Measurements from ENCODE around the gene HLX. TPM values are rescaled to one million over a fixed set of nuclear protein-coding genes. Genes with fewer than 3 reads are reported as not detected.
A peak's percentile ranks its signal among the peaks of the same experiment; 100 is the strongest.

Gene HLX
- total and polyA plus RNA-seq, 7 donors, result 3.2 to 11.6 (median 4.3) TPM

- 67 to 81% (median 67%) methylated on average over 26 of the region's 26 CpGs for WGBS, 3 donors
- Histone ChIP-seq H3K9me3 (no peaks in the 10 kb centered on the region), H3K27me3 (ENCODE audit: insufficient read depth in 3 of 3, low read length in 2 of 3) (no peaks in the 10 kb centered on the region), H3K4me3 (peak overlapping the region; percentile 100), H3K27ac (peak overlapping the region; percentile 90), H3K4me1 (peaks cover 13% of the 10 kb centered on the region), H3K36me3 (ENCODE audit: insufficient read depth in 1 of 2, low read depth in 1 of 2) (peaks cover 0 to 14% of the 10 kb centered on the region in 2 donors)
- ATAC-seq (no peak), DNase-seq (no peak)
- TF ChIP-seq, protein P1, sequence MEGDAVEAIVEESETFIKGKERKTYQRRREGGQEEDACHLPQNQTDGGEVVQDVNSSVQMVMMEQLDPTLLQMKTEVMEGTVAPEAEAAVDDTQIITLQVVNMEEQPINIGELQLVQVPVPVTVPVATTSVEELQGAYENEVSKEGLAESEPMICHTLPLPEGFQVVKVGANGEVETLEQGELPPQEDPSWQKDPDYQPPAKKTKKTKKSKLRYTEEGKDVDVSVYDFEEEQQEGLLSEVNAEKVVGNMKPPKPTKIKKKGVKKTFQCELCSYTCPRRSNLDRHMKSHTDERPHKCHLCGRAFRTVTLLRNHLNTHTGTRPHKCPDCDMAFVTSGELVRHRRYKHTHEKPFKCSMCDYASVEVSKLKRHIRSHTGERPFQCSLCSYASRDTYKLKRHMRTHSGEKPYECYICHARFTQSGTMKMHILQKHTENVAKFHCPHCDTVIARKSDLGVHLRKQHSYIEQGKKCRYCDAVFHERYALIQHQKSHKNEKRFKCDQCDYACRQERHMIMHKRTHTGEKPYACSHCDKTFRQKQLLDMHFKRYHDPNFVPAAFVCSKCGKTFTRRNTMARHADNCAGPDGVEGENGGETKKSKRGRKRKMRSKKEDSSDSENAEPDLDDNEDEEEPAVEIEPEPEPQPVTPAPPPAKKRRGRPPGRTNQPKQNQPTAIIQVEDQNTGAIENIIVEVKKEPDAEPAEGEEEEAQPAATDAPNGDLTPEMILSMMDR (IDR thresholded peaks at IDR 0.05), result no peak
- intact Hi-C loops (cut with DNase I), result loop anchor here (2.0 to 10.0 kb wide), 2 partner anchors 155 to 1577 kb away; no protein-coding TSS in a partner anchor
Observed at GRCh38 chr1:220877377-220878095, 1.7 kb upstream of the HLX start.

- intact Hi-C loops (cut with DNase I), result loop anchor here (2.0 to 10.0 kb wide), 2 partner anchors 154 to 1576 kb away; no protein-coding TSS in a partner anchor
- WGBS, 3 donors, result 22 to 28% (median 26%) methylated on average over 42 of the region's 42 CpGs
- peaks cover 0 to 21% of the 10 kb centered on the region in 2 donors for H3K36me3 ChIP-seq (ENCODE audit: insufficient read depth in 1 of 2, low read depth in 1 of 2)
- peak; percentile 1 to 12 (median 4) for ATAC-seq
- peak overlapping the region; percentile 100 for H3K4me3 ChIP-seq
- no peaks in the 10 kb centered on the region for H3K27me3 ChIP-seq (ENCODE audit: insufficient read depth in 3 of 3, low read length in 2 of 3)
- DNase-seq, result peak in 1 of 2 donors; percentile 53
- no peaks in the 10 kb centered on the region for H3K9me3 ChIP-seq
- TF ChIP-seq, protein P1 (IDR thresholded peaks at IDR 0.05), result peak; percentile 4
- peak overlapping the region; percentile 90 for H3K27ac ChIP-seq
- peaks cover 13% of the 10 kb centered on the region for H3K4me1 ChIP-seq
Observed at GRCh38 chr1:220878191-220879075, 810 bp upstream of the HLX start.

- intact Hi-C loops (cut with DNase I), result loop anchor here (2.0 to 10.0 kb wide), 3 partner anchors 153 to 1575 kb away; no protein-coding TSS in a partner anchor
- H3K4me3 ChIP-seq, result peak overlapping the region; percentile 100
- ATAC-seq (peak; percentile 63 to 80 (median 74)), DNase-seq (peak; percentile 75 to 77)
- peaks cover 7% of the 10 kb centered on the region for H3K4me1 ChIP-seq
- no peaks in the 10 kb centered on the region for H3K27me3 ChIP-seq (ENCODE audit: insufficient read depth in 3 of 3, low read length in 2 of 3)
- TF ChIP-seq, protein P1 (IDR thresholded peaks at IDR 0.05), result no peak
- H3K9me3 ChIP-seq, result no peaks in the 10 kb centered on the region
- H3K27ac ChIP-seq, result peak overlapping the region; percentile 90
- H3K36me3 ChIP-seq (ENCODE audit: insufficient read depth in 1 of 2, low read depth in 1 of 2), result peaks cover 6 to 34% of the 10 kb centered on the region in 2 donors
- WGBS, 3 donors, result 1 to 2% (median 1%) methylated on average over 67 to 94 of the region's 94 CpGs
Observed at GRCh38 chr1:220879509-220880361, 492 bp downstream of the HLX start.

- Histone ChIP-seq H3K36me3 (ENCODE audit: insufficient read depth in 1 of 2, low read depth in 1 of 2) (peaks cover 6 to 40% of the 10 kb centered on the region in 2 donors), H3K27me3 (ENCODE audit: insufficient read depth in 3 of 3, low read length in 2 of 3) (no peaks in the 10 kb centered on the region), H3K27ac (peak overlapping the region; percentile 90), H3K9me3 (no peaks in the 10 kb centered on the region), H3K4me3 (peak overlapping the region; percentile 100), H3K4me1 (peaks cover 5% of the 10 kb centered on the region)
- intact Hi-C loops (cut with DNase I), result loop anchor here in 1 of 2 donors (10.0 kb wide), 1 partner anchor 234 kb away; no protein-coding TSS in a partner anchor
- 28 to 31% (median 30%) methylated on average over 8 of the region's 8 CpGs for WGBS, 3 donors
- ATAC-seq (no peak), DNase-seq (no peak)
- TF ChIP-seq, protein P1 (IDR thresholded peaks at IDR 0.05), result no peak
Observed at GRCh38 chr1:220880362-220880670, 1.1 kb downstream of the HLX start.

Measured in psoas muscle (tissue), 8 donors.